NCI-H1694 treated with DMSO at 0.1 percent for 48 hours (cell line): ENCODE data around the gene POMZP3.
A peak's percentile ranks its signal among the peaks of the same experiment; 100 is the strongest.
"Not testable (repeated sequence)": the region's sequence is repeated elsewhere in the genome, so short reads cannot be mapped to it uniquely, and the experiment has no call there.

Experiments
- DNase-seq: peaks from one replicate; lab custom pipeline; 2025; lab: John Stamatoyannopoulos, UW

Gene POMZP3

DNA sequence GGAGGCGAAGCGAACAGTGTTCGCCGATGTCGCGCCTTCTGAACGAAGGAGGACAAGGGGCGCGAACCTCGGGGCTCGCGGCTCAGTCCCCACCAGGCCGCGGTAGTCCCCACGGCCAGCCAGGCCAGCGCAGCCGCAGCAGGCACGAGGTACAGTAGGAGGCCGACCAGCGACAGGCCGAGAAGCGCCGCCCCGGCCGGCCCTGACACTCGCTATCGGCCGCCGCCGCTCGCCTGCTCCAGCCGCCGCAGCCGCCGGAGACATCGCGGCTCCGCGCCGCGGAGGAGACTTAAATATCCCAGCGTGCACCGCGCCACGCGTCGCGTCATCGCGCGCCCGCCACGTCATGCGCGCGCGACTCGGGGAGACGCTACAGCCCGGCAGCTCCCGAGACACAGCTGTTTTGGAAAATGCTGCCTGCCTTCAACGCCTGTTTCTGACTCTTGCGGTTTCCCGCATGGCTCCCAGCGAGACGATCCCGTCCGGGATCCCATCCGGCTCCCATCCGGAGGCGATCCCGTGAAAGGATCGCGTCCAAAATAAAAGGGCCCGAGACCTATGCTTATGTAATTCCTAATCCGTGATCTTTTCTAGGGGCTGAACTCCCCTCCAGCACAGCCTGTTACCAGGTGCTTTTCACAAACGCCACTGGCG lies at the start of gene POMZP3:
Gene POMZP3 (minus strand): TSS at position 291 of the 654 bp plus-strand sequence. CDS start 1,215 bp downstream, outside the sequence.
- DNase-seq, result not testable (repeated sequence)

GRCh38 chr7:76675783-76676182 lies 48.7 kb upstream of the POMZP3 start:
- not testable (repeated sequence) for DNase-seq

DNA sequence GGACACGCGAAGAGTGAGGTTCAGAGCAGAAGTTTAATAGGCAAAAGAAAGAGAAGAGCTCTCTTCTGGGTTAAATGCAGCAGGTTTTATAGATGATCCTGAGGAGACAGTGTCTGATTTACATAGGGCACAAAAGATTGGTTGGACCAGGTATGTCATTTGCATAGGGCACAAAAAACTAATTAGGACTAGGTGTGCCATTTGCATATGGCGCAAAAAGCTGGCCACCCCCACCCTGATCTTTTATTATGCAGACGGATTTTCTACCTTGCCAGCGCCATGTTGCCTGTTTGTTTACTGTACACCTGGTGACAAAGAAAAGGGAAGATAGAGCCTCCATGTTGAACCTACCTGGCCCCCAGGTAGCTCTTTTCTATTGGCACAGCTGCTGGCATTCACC lies 46.3 kb upstream of the POMZP3 start:
- not testable (repeated sequence) for DNase-seq

- not testable (repeated sequence) for DNase-seq
Measured at GRCh38 chr7:76659212-76659611, 32.1 kb upstream of the POMZP3 start.

GRCh38 chr7:76656425-76656824 lies 29.3 kb upstream of the POMZP3 start:
- not testable (repeated sequence) for DNase-seq

- DNase-seq, result not testable (repeated sequence)
Measured at GRCh38 chr7:76642620-76643019, 15.5 kb upstream of the POMZP3 start.

GRCh38 chr7:76637061-76637691 lies 10.1 kb upstream of the POMZP3 start:
- not testable (repeated sequence) for DNase-seq

DNA sequence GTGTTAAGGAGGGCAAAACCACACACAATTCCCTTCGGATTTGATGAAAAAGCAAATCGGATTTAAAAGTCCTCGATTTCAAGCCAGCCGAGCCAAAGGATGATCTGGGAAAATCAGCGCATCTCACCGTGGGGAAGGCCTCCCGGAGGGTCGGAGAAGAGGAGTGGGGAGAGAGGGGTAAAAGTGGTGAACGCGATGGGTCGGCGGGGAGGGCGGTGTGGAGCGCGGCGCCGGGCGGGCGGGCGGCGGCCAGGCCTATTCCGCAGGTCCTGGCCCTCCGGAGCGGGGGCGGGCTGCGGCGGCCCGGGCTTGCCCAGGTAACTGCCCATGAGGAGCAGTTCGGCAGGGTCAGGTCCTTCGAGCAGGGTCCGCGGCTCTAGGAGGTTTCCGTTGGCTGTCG lies 498 bp downstream of the POMZP3 start:
- not testable (repeated sequence) for DNase-seq

DNA sequence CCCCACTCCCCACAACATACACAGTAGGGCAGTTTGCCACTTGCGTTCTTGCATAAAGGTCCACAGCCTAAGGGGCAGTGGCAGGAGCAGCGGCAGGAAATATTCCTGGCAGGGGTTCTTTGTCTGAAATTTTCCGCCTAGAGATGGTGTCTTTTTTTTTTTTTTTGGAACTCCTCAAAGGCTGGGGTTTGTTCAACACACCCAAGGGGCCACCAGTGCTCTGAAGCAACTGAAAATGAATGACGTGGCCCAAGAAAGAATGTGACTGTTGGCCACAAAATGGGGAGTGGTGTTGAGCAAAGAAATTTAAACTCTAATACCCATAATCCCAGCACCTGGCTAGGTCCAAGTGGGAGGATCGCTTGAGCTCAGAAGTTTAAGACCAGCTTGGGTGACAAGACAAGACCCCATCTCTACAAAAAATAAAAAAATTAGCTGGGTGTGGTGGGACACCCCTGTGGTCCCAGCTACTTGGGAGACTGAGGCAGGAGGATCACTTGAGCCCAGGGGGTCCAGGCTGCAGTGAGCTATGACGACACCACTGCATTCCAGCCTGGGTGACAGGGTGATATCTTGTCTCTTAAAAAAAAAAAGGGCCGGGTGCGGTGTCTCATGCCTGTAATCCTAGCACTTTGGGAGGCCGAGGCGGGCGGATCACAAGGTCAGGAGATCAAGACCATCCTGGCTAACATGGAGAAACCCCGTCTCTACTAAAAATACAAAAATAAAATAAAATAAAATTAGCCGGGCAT lies 7.5 kb downstream of the POMZP3 start:
- DNase-seq, result not testable (repeated sequence)

- DNase-seq, result not testable (repeated sequence)
Measured at GRCh38 chr7:76613783-76614182, 13.3 kb downstream of the POMZP3 start.

DNA sequence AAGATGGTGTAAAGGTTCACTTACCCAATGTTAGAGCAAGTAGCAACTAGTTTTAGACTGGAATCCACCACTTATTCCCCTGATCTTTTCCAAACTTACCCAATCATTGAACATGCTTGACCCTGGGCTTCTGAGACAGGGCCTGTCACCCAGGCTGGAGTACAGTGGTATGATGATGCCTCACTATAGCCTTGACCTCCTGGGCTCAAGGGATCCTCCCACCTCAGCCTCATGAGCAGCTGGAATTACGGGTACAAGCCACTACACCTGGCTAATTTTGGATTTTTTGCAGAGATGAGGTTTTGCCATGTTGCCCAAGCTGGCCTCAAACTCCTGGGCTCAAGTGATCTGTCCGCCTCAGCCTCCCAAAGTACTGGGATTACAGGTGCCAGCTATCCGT lies 14.8 kb downstream of the POMZP3 start:
- not testable (repeated sequence) for DNase-seq

GRCh38 chr7:76609864-76610263 lies 17.2 kb downstream of the POMZP3 start:
- not testable (repeated sequence) for DNase-seq

GRCh38 chr7:76608469-76608868 lies 18.6 kb downstream of the POMZP3 start:
- not testable (repeated sequence) for DNase-seq

- DNase-seq, result peak; percentile 51
Measured at GRCh38 chr7:76606027-76606426, 21.1 kb downstream of the POMZP3 start.

DNA sequence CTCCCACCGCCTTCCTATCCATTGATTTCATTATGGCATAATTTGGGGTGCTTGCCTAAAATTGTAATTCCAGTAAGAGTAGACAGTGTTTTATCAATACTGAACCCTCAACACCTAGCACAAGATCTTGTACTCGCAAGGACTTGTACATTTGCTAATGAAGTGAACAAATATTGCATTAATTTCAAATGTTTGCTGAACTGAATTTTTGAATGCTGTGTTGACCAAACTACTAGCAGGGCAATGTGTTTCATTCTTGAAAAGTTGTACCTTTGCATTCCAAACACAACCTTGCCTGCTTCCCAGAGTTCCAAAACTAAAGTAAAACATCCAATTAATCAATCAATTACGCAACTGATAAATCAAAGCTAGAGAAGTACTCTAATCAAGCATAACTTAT lies 26.4 kb downstream of the POMZP3 start:
- DNase-seq, result not testable (repeated sequence)

GRCh38 chr7:76600116-76600482 lies 27.0 kb downstream of the POMZP3 start:
- not testable (repeated sequence) for DNase-seq

DNA sequence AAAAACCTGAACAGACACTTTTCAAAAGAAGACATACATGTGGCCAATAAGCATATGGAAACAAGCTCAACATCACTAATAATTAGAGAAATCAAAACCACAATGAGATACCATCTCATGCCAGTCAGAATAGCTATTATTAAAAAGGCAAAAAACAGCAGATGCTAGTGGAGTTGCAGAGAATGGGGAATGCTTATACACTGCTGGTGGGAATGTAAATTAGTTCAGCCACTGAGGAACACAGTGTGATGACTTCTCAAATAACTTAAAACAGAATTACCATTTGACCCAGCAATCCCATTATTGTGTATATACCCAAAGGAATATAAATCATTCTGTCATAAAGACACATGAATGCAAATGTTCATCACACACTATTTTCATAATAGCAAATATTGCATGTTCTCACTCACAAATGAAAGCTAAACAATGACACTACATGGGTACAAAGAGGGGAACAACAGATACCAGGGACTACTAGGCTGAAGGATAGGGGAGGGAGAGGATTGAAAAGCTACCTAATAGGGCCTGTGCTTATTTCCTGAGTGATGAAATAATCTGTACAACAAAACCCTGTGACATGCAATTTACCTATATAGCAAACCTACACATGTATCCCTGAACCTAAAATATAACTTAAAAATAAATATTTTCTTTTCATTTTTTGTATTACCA lies 28.4 kb downstream of the POMZP3 start:
- not testable (repeated sequence) for DNase-seq

GRCh38 chr7:76597288-76597687 lies 29.8 kb downstream of the POMZP3 start:
- DNase-seq, result not testable (repeated sequence)

- not testable (repeated sequence) for DNase-seq
Measured at GRCh38 chr7:76592694-76593093, 34.4 kb downstream of the POMZP3 start.

- not testable (repeated sequence) for DNase-seq
Measured at GRCh38 chr7:76591602-76592304, 35.3 kb downstream of the POMZP3 start.

- DNase-seq, result not testable (repeated sequence)
Measured at GRCh38 chr7:76591033-76591432, 36.0 kb downstream of the POMZP3 start.

GRCh38 chr7:76588586-76588985 lies 38.5 kb downstream of the POMZP3 start:
- not testable (repeated sequence) for DNase-seq
